H9 (cell line): ENCODE results near the gene BEND7. TPM values are rescaled to one million over a fixed set of nuclear protein-coding genes. Genes with fewer than 3 reads are reported as not detected.

Experiments
- DNase-seq: peaks from one replicate; pipeline ENCODE4 v3.0.0-alpha.2; 2017
- H2AFZ ChIP-seq: one replicate; pipeline ENCODE4 v1.6.1; 2013; ENCODE audit warnings: mild to moderate bottlenecking, low read length, control low read depth, moderate library complexity
- H2AK5ac ChIP-seq: 2 replicates; pipeline ENCODE4 v1.6.1; 2013; ENCODE audit warnings: low read length, control low read depth, mixed read lengths; ENCODE audit not compliant: insufficient read length
- H2BK120ac ChIP-seq: one replicate; pipeline ENCODE4 v1.6.1; 2013; ENCODE audit warnings: low read depth, mild to moderate bottlenecking, low read length, control low read depth, inconsistent platforms; ENCODE audit not compliant: poor library complexity, severe bottlenecking
- H2BK12ac ChIP-seq: 2 replicates; pipeline ENCODE4 v1.6.1; 2013; ENCODE audit warnings: low read length, control low read depth, mixed read lengths, low read depth; ENCODE audit not compliant: insufficient read length
- H2BK15ac ChIP-seq: 2 replicates; pipeline ENCODE4 v1.6.1; 2013; ENCODE audit warnings: low read depth, low read length, control low read depth
- H2BK20ac ChIP-seq: one replicate; pipeline ENCODE4 v1.6.1; 2013; ENCODE audit warnings: low read depth, mild to moderate bottlenecking, low read length, control low read depth, inconsistent platforms; ENCODE audit not compliant: poor library complexity, severe bottlenecking
- H2BK5ac ChIP-seq: 2 replicates; pipeline ENCODE4 v1.6.1; 2013; ENCODE audit warnings: low read length, control low read depth, mixed read lengths; ENCODE audit not compliant: insufficient read length
- H3K14ac ChIP-seq: 2 replicates; pipeline ENCODE4 v1.6.1; 2013; ENCODE audit warnings: low read length, control low read depth; ENCODE audit not compliant: insufficient read depth
- H3K18ac ChIP-seq: 2 replicates; pipeline ENCODE4 v1.6.1; 2013; ENCODE audit warnings: low read depth, mild to moderate bottlenecking, mixed read lengths, low read length, control low read depth; ENCODE audit not compliant: insufficient read length
- H3K23ac ChIP-seq: 2 replicates; pipeline ENCODE4 v1.6.1; 2013; ENCODE audit warnings: low read length, control low read depth, mixed read lengths, low read depth; ENCODE audit not compliant: insufficient read length
- H3K23me2 ChIP-seq: 2 replicates; pipeline ENCODE4 v1.6.1; 2013; ENCODE audit warnings: low read depth, mild to moderate bottlenecking, mixed read lengths, low read length, control low read depth; ENCODE audit not compliant: insufficient read length, poor library complexity, severe bottlenecking
- H3K27ac ChIP-seq: 2 replicates; pipeline ENCODE4 v1.5.1; 2013; ENCODE audit warnings: low read length, control low read depth, mixed read lengths, low read depth; ENCODE audit not compliant: insufficient read length
- H3K27me3 ChIP-seq: 2 replicates; pipeline ENCODE4 v1.6.1; 2013; ENCODE audit warnings: low read length, control low read depth, inconsistent platforms; ENCODE audit not compliant: insufficient read depth
- H3K4ac ChIP-seq: 2 replicates; pipeline ENCODE4 v1.6.1; 2013; ENCODE audit warnings: low read depth, mild to moderate bottlenecking, control low read depth, inconsistent platforms, low read length, moderate library complexity
- H3K4me1 ChIP-seq: 2 replicates; pipeline ENCODE4 v1.6.1; 2013; ENCODE audit warnings: low read length, control low read depth, inconsistent platforms; ENCODE audit not compliant: insufficient read depth
- H3K4me2 ChIP-seq: 2 replicates; pipeline ENCODE4 v1.6.1; 2013; ENCODE audit warnings: low read length, control low read depth, mixed read lengths; ENCODE audit not compliant: insufficient read length, insufficient read depth
- H3K56ac ChIP-seq: 2 replicates; pipeline ENCODE4 v1.6.1; 2013; ENCODE audit warnings: low read depth, mild to moderate bottlenecking, mixed read lengths, low read length, control low read depth; ENCODE audit not compliant: insufficient read length
- H3K79me1 ChIP-seq: 2 replicates; pipeline ENCODE4 v1.6.1; 2013; ENCODE audit warnings: low read depth, mild to moderate bottlenecking, moderate library complexity, low read length, control low read depth, inconsistent platforms; ENCODE audit not compliant: insufficient read depth, poor library complexity, severe bottlenecking
- H3K79me2 ChIP-seq: 2 replicates; pipeline ENCODE4 v1.6.1; 2013; ENCODE audit warnings: low read length, control low read depth, inconsistent platforms; ENCODE audit not compliant: insufficient read depth
- H3K9ac ChIP-seq: 2 replicates; pipeline ENCODE4 v1.6.1; 2013; ENCODE audit warnings: low read length, control low read depth, mixed read lengths; ENCODE audit not compliant: insufficient read length; ENCODE audit errors: extremely low read depth
- H3K9me3 ChIP-seq: one replicate; pipeline ENCODE4 v1.6.1; 2013; ENCODE audit warnings: low read depth, low read length, inconsistent platforms; ENCODE audit not compliant: control insufficient read depth
- H3T11ph ChIP-seq: one replicate; pipeline ENCODE4 v1.6.1; 2013; ENCODE audit warnings: mild to moderate bottlenecking, low read length, control low read depth, inconsistent platforms
- H4K20me1 ChIP-seq: one replicate; pipeline ENCODE4 v1.6.1; 2013; ENCODE audit not compliant: control insufficient read depth, insufficient read length, insufficient read depth
- H4K5ac ChIP-seq: 2 replicates; pipeline ENCODE4 v1.6.1; 2013; ENCODE audit warnings: low read depth, mild to moderate bottlenecking, mixed read lengths, low read length, control low read depth; ENCODE audit not compliant: insufficient read length
- H4K8ac ChIP-seq: replicated peaks from 2 replicates; pipeline ENCODE4 v1.6.1; 2013; ENCODE audit warnings: low read length, control low read depth, mixed read lengths, low read depth; ENCODE audit not compliant: insufficient read length
- H4K91ac ChIP-seq: 2 replicates; pipeline ENCODE4 v1.6.1; 2013; ENCODE audit warnings: low read depth, mild to moderate bottlenecking, moderate library complexity, mixed read lengths, low read length, control low read depth; ENCODE audit not compliant: insufficient read length
- H3K27ac Mint-ChIP-seq, 3 experiments: 2 replicates in 2 of 3; 3 replicates in 1 of 3; pipeline ENCODE4 v1.8.0; 2020 to 2021; ENCODE audit warnings: mixed read lengths in 3 of 3, mild to moderate bottlenecking in 1 of 3, moderate library complexity in 1 of 3
- H3K27me3 Mint-ChIP-seq: 2 replicates; pipeline ENCODE4 v1.8.0; 2021; ENCODE audit warnings: low read depth, mild to moderate bottlenecking, moderate library complexity, mixed read lengths
- H3K36me3 Mint-ChIP-seq, 3 experiments: 2 replicates in 2 of 3; 3 replicates in 1 of 3; pipeline ENCODE4 v1.8.0; 2020 to 2021; ENCODE audit warnings: low read depth in 3 of 3, mixed read lengths in 3 of 3; ENCODE audit not compliant: insufficient read depth in 1 of 3
- H3K4me1 Mint-ChIP-seq, 2 experiments: 2 replicates each; pipeline ENCODE4 v1.8.0; 2020; ENCODE audit warnings: mixed read lengths in 2 of 2
- H3K4me3 Mint-ChIP-seq, 2 experiments: 2 replicates in 1 of 2; 3 replicates in 1 of 2; pipeline ENCODE4 v1.8.0; 2020 to 2021; ENCODE audit warnings: mild to moderate bottlenecking in 2 of 2, mixed read lengths in 2 of 2, moderate library complexity in 1 of 2
- H3K9me3 Mint-ChIP-seq, 2 experiments: 2 replicates in 1 of 2; 3 replicates in 1 of 2; pipeline ENCODE4 v1.8.0; 2020; ENCODE audit warnings: mild to moderate bottlenecking in 2 of 2, mixed read lengths in 2 of 2, moderate library complexity in 1 of 2
- WGBS: extraction: QIAGEN DNeasy Blood & Tissue Kit; methylation state at CpG from one replicate; pipeline ENCODE4 v1.1.7; 2013; ENCODE audit warnings: missing lambda C conversion rate, low lambda C conversion rate, mixed read lengths; ENCODE audit not compliant: insufficient read length; ENCODE audit errors: extremely low coverage; 5-methylcytosine and 5-hydroxymethylcytosine counted together
- total RNA-seq: library from RNA; stranded (reverse); gene quantifications from 2 replicates; pipeline ENCODE4 v1.2.1, GENCODE V29; 2021
- TF ChIP-seq, protein P1 (sequence below): fragments of 200-600 bp; sonication (generic); conservative IDR thresholded peaks from 3 replicates; pipeline ENCODE4 v1.8.0; 2021; ENCODE audit warnings: antibody characterized with exemption, mild to moderate bottlenecking

Gene BEND7
- total RNA-seq, 1 experiment from 2014 or later, result 17.7 TPM

- Histone ChIP-seq H3K23me2 (no peaks in the 10 kb centered on the region), H3K27ac (no peak overlapping the region), H3K4me1 (no peaks in the 10 kb centered on the region), H3K18ac (no peak overlapping the region), H3T11ph (no peak overlapping the region), H3K56ac (no peak overlapping the region), H2AK5ac (no peak overlapping the region), H3K9me3 (peaks cover 9% of the 10 kb centered on the region), H4K20me1 (no peaks in the 10 kb centered on the region), H3K4me2 (no peak overlapping the region), H4K8ac (no peak overlapping the region), H3K23ac (no peak overlapping the region), H2BK15ac (no peak overlapping the region), H3K79me1 (no peaks in the 10 kb centered on the region), H3K4ac (no peak overlapping the region), H4K91ac (no peak overlapping the region), H2BK120ac (no peak overlapping the region), H3K27me3 (no peaks in the 10 kb centered on the region), H2BK20ac (no peak overlapping the region), H2BK12ac (no peak overlapping the region), H2AFZ (no peak overlapping the region), H4K5ac (no peak overlapping the region), H3K14ac (no peak overlapping the region), H3K79me2 (no peaks in the 10 kb centered on the region), H2BK5ac (no peak overlapping the region), H3K9ac (no peak overlapping the region)
- Mint-ChIP-seq H3K27ac (no peak overlapping the region), H3K4me1 (no peaks in the 10 kb centered on the region), H3K4me3 (no peak overlapping the region), H3K9me3 (peaks cover 14 to 23% of the 10 kb centered on the region in 2 experiments; a peak in 4 of 5 replicates), H3K27me3 (peaks cover 16% of the 10 kb centered on the region; the same call in 1 of the 2 replicates), H3K36me3 (peaks cover 3 to 10% (median 9%) of the 10 kb centered on the region in 3 experiments; a peak in 6 of 7 replicates)
- DNase-seq, result no peak
- WGBS, result no CpG with 5 or more reads among the region's 11 CpGs
- TF ChIP-seq, protein P1, sequence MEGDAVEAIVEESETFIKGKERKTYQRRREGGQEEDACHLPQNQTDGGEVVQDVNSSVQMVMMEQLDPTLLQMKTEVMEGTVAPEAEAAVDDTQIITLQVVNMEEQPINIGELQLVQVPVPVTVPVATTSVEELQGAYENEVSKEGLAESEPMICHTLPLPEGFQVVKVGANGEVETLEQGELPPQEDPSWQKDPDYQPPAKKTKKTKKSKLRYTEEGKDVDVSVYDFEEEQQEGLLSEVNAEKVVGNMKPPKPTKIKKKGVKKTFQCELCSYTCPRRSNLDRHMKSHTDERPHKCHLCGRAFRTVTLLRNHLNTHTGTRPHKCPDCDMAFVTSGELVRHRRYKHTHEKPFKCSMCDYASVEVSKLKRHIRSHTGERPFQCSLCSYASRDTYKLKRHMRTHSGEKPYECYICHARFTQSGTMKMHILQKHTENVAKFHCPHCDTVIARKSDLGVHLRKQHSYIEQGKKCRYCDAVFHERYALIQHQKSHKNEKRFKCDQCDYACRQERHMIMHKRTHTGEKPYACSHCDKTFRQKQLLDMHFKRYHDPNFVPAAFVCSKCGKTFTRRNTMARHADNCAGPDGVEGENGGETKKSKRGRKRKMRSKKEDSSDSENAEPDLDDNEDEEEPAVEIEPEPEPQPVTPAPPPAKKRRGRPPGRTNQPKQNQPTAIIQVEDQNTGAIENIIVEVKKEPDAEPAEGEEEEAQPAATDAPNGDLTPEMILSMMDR, result no peak
Observed at GRCh38 chr10:13563481-13564445, 34.9 kb upstream of the BEND7 start.
